Stimulated activated CD4-positive, alpha-beta T cell treated with anti-CD3 and anti-CD28 coated beads, Interleukin-12 subunit alpha, Interleukin-12 subunit beta, amount 100 ng/mL, for 4 hours (primary cell): ENCODE measurements around the gene EXTL1.
"Not testable (repeated sequence)": the region's sequence is repeated elsewhere in the genome, so short reads cannot be mapped to it uniquely, and the experiment has no call there.

ENCODE experiments used
- DNase-seq: peaks from one replicate; pipeline ENCODE4 v3.0.0-alpha.2; 2020

EXTL1 gene

GRCh38 chr1:26021647-26022403 is at the start of gene EXTL1:
TSS of gene EXTL1 (plus strand) at chr1:26021775. CDS start at chr1:26022647, 872 bp downstream.
- no peak for DNase-seq

- no peak for DNase-seq
Observed at GRCh38 chr1:25971811-25972180, 49.8 kb upstream of the EXTL1 start.

- DNase-seq: no peak
Observed at GRCh38 chr1:25973610-25974321, 47.8 kb upstream of the EXTL1 start.

GRCh38 chr1:25977801-25978200 is 43.8 kb upstream of the EXTL1 start:
- no peak for DNase-seq

- no peak for DNase-seq
Observed at GRCh38 chr1:25978403-25978802, 43.2 kb upstream of the EXTL1 start.

- DNase-seq: no peak
Observed at GRCh38 chr1:25979210-25979609, 42.4 kb upstream of the EXTL1 start.

- no peak for DNase-seq
Observed at GRCh38 chr1:25985171-25985570, 36.4 kb upstream of the EXTL1 start.

GRCh38 chr1:25985670-25986069 is 35.9 kb upstream of the EXTL1 start:
- DNase-seq: no peak

GRCh38 chr1:25986773-25987172 is 34.8 kb upstream of the EXTL1 start:
- not testable (repeated sequence) for DNase-seq

- DNase-seq: no peak
Observed at GRCh38 chr1:25987951-25988350, 33.6 kb upstream of the EXTL1 start.

GRCh38 chr1:25989440-25990234 is 31.9 kb upstream of the EXTL1 start:
- no peak for DNase-seq

- no peak for DNase-seq
Observed at GRCh38 chr1:25990251-25990650, 31.3 kb upstream of the EXTL1 start.

GRCh38 chr1:25990702-25991395 is 30.7 kb upstream of the EXTL1 start:
- DNase-seq: peak; percentile 30

GRCh38 chr1:25991937-25992688 is 29.5 kb upstream of the EXTL1 start:
- no peak for DNase-seq

GRCh38 chr1:25992689-25993171 is 28.8 kb upstream of the EXTL1 start:
- DNase-seq: no peak

GRCh38 chr1:25993197-25993951 is 28.2 kb upstream of the EXTL1 start:
- no peak for DNase-seq

- DNase-seq: no peak
Observed at GRCh38 chr1:25994402-25995150, 27.0 kb upstream of the EXTL1 start.

GRCh38 chr1:25996966-25997827 is 24.4 kb upstream of the EXTL1 start:
- no peak for DNase-seq
